ENCODE data around the gene S100A9. TPM values are rescaled to one million over a fixed set of nuclear protein-coding genes. Genes with fewer than 3 reads are reported as not detected.
A peak's percentile ranks its signal among the peaks of the same experiment; 100 is the strongest.
"Not testable (repeated sequence)": the region's sequence is repeated elsewhere in the genome, so short reads cannot be mapped to it uniquely, and the experiment has no call there.

The S100A9 gene
- total RNA-seq, 1 donor from 2014 or later, result 151 TPM

- no peak for DNase-seq (ENCODE audit: low spot score)
Observed at GRCh38 chr1:153344718-153345025, 13.0 kb upstream of the S100A9 start.

DNA sequence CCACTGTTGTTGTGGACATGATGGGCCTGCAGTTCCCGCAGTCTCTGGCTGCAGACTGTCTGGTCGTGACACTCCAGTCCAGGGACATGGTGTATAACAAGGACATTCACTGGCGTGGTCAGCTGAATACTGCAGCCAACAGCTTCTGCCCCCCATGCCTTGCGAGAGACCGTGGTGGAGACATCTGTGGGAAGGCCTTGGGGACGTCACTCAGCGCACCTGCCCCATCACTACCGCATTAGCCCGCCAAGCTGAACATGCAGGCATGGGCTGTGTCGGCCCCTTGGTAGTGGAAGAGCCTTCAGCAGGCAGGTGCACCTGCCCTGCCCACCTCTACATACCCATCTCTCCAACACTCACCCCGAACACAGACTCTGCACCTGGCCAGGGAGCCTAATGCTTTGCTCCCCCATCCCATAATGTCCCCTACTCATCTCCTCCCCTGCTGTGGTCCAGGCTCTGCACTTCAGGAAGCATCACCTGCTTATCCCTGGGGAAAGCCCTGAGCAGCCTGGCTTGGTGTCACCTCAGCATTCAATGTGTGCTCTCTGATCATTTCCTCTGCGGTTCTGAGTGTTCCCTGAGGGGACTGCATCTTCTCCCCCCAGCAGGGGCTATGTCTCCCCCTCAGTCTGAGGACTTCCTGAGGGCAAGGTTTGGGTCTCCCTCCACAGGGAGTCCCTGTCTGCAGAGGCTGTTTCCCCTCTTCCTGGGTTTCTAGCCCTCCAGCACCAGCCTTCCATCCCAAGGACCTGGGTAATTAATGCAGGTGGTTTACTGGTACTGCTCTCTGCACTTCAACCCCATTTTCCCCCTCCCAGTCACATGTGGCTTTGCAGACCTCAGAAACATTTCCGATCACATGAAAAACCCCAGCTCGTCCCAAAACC lies 12.2 kb upstream of the S100A9 start:
- no peak for DNase-seq (ENCODE audit: low spot score)

- DNase-seq (ENCODE audit: low spot score), result no peak
Observed at GRCh38 chr1:153346077-153346723, 11.5 kb upstream of the S100A9 start.

GRCh38 chr1:153347049-153347448 lies 10.6 kb upstream of the S100A9 start:
- not testable (repeated sequence) for DNase-seq (ENCODE audit: low spot score)

DNA sequence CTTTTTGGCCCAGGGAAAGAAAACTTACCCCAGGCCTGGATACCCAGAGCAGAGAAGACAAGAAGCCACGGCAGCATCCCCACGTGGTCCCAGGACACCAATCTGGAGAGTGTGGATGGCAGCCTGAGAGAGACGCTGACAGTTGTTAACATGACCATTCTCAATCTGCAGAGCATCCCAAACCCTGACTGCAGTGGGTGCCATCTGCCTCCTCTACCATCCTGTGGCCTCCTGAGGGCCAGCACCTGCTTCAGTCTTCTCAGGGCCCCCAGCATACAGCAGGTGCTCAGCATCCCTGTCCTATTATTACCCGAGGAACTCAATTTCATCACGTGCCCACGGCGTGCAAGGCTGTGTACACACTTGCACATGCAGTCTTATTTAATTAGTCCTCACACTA lies 9.8 kb upstream of the S100A9 start:
- DNase-seq (ENCODE audit: low spot score), result no peak

DNA sequence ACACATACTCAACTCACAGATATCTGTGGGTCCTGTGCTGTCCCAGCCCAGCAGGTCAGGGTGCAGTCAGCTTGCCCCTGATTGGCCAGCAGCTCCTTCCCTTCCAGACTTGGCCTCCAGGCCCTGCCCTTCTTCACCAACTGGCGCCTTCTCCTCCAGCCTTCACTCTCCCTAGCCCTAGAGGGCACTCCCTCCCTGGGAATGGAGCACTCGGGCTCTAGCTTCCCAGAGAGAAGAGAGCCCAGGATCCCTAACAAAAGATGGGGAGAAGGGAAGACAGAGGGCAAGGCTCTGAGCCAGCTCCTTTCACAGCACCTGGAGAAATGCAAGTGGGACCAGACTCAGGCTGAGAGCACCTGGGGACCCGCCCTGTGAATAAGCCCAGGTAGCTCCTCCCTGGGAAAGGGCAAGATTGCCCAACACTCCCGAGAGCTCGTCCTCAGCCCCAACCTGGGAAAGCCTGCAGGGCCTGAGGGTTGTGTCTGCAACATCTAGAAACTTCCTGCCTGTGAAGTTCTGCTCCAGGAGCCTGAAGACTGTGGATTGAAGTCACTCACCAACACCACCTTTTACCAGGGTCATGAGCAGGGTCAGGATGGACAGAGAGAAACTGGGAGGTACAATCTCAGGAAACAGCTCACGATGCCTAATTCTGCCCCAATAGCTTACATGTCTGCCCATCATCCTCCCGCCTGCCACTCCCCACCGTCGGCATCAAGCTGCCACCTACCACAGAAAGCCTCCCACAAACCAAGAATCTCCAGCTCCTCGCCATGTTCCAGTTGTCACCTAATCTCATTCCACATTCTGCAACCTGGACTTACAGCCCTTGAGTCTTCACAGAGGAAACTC lies 8.9 kb upstream of the S100A9 start, which contains the start of gene PGLYRP4:
Gene PGLYRP4, minus strand, starts transcription at position 331 of the 852 bp plus-strand sequence. CDS start 909 bp downstream, outside the sequence.
- no peak for DNase-seq (ENCODE audit: low spot score)

GRCh38 chr1:153349363-153350320 lies 8.0 kb upstream of the S100A9 start:
- DNase-seq (ENCODE audit: low spot score), result no peak

- no peak for DNase-seq (ENCODE audit: low spot score)
Observed at GRCh38 chr1:153350321-153350957, 7.2 kb upstream of the S100A9 start.

DNA sequence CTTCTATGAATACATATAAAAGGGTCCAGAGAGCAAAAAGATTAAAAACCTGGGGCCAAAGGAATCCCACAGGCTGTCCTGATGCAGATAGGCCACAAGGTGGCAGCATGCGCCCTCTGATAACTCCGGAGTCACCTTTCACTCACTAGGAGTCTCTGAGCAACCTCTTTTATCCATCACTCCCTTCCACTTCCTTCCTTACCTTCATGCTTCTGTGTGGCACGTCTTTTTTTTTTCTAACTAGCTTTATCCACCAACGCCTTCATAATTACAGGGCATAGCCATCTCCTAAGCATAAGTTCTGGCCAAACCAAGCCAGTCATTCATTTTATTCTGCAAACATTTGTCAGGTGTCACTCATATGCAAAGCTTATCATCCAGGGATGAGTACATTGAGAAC lies 5.1 kb upstream of the S100A9 start:
- peak; percentile 70 for DNase-seq (ENCODE audit: low spot score)

- no peak for DNase-seq (ENCODE audit: low spot score)
Observed at GRCh38 chr1:153353226-153353947, 4.3 kb upstream of the S100A9 start.

- no peak for DNase-seq (ENCODE audit: low spot score)
Observed at GRCh38 chr1:153354515-153355193, 3.0 kb upstream of the S100A9 start.

- no peak for DNase-seq (ENCODE audit: low spot score)
Observed at GRCh38 chr1:153355445-153356071, 2.1 kb upstream of the S100A9 start.

GRCh38 chr1:153356392-153357075 lies 1.1 kb upstream of the S100A9 start:
- DNase-seq (ENCODE audit: low spot score), result peak; percentile 29

DNA sequence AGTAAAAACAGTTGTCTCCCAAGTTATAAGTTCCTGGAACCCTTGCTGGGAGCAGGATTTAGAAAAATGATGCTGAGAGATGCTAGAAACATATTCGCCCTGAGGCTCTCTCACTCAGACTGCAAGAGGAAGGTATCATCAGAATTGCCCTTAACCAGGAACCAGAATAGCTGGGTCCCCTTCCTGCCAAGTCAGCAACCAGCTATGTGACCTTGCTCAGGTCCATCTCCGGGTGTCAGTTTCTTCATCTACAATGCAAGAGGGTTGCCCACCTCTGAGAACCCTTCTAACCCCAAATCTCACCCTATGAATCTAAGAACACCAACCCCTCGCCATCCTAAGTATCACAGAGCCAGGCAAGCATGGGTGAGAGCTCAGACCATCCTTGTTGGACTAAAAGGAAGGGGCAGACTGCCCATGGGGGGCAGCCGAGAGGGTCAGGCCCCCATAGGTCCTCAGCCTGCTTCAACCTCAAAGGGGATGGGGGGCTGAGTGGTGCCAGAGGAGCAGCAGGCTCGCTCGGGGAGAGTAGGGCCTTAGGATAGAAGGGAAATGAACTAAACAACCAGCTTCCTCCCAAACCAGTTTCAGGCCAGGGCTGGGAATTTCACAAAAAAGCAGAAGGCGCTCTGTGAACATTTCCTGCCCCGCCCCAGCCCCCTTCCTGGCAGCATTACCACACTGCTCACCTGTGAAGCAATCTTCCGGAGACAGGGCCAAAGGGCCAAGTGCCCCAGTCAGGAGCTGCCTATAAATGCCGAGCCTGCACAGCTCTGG lies 390 bp upstream of the S100A9 start:
- DNase-seq (ENCODE audit: low spot score), result peak; percentile 86

- DNase-seq (ENCODE audit: low spot score), result peak; percentile 28
Observed at GRCh38 chr1:153358691-153358975, 979 bp downstream of the S100A9 start.

DNA sequence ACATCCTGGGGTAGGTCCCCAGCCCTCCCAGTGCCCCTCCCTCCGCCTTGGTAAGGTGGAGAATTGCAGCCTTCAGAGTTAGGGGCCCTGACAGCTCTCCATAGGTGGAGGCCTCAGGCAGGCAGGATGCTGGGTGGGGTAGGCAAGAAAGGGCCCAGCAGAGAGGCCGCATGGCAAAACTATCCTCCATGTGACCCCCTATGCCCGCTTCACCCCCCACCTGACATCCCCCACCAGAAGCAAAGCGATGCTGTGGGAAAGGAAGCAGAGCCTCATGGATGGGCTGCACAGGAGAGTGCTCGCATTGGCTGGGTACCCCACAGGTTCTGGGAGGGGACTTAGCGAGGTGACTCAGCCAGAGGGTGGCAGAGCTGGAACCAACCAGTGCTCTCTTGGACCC lies 1.6 kb downstream of the S100A9 start:
- peak; percentile 27 for DNase-seq (ENCODE audit: low spot score)

DNA sequence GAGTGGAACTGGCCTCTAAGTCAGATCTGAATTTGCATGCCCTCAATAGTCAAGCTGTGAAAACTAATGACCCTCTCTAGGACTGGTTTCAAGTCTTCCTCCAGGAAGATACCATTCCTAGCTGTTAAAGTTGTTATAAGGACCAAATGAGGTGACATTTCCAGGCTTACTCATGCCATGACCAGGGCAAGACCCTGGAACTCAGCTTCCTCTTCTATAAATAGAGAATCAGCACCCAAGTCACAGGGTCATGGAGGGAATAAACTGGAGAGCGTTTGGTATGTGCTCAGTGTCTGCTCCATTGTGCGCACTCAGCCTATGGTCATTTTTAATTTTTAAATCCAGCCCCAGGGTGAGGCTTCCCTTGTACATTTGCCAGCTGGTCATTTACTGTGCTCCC lies 2.5 kb downstream of the S100A9 start:
- no peak for DNase-seq (ENCODE audit: low spot score)
